Neural cell (in vitro differentiated cells): Measurements from ENCODE around the gene KCNK7. TPM values are rescaled to one million over a fixed set of nuclear protein-coding genes. Genes with fewer than 3 reads are reported as not detected.
A peak's percentile ranks its signal among the peaks of the same experiment; 100 is the strongest.

Source experiments
- H2AFZ ChIP-seq: fragments of 200-600, 300-800 bp; sonication (generic), shearing (Covaris generic); 2 replicates; pipeline ENCODE4 v1.6.0; 2014; ENCODE audit warnings: low read depth, mild to moderate bottlenecking, antibody characterized with exemption, low read length, moderate library complexity
- H3F3A ChIP-seq: fragments of 200-600 bp; shearing (Covaris generic); 2 replicates; pipeline ENCODE4 v1.6.1; 2016; ENCODE audit warnings: mild to moderate bottlenecking, moderate library complexity, mixed read lengths, antibody characterized with exemption, low read length; ENCODE audit not compliant: insufficient read depth, poor library complexity, severe bottlenecking
- H3K27ac ChIP-seq: fragments of 200-600, 300-800 bp; sonication (generic), shearing (Covaris generic); 2 replicates; pipeline ENCODE4 v1.5.1; 2014; ENCODE audit warnings: mild to moderate bottlenecking, low read length, moderate library complexity
- H3K27me3 ChIP-seq: fragments of 300-800, 200-600 bp; sonication (generic), shearing (Covaris generic); 2 replicates; pipeline ENCODE4 v1.6.0; 2014; ENCODE audit warnings: mild to moderate bottlenecking, low read depth, low read length, moderate library complexity; ENCODE audit not compliant: insufficient read depth
- H3K36me3 ChIP-seq: fragments of 300-800, 200-600 bp; sonication (generic), shearing (Covaris generic); 2 replicates; pipeline ENCODE4 v1.5.1; 2014; ENCODE audit warnings: mild to moderate bottlenecking, antibody characterized with exemption, low read length, moderate library complexity; ENCODE audit not compliant: insufficient read depth
- H3K4me2 ChIP-seq: fragments of 300-800, 200-600 bp; sonication (generic), shearing (Covaris generic); 2 replicates; pipeline ENCODE4 v1.6.0; 2014; ENCODE audit warnings: mild to moderate bottlenecking, low read length
- H3K4me3 ChIP-seq: fragments of 300-800, 200-600 bp; sonication (generic), shearing (Covaris generic); 2 replicates; pipeline ENCODE4 v1.5.1; 2014; ENCODE audit warnings: mild to moderate bottlenecking, low read length, moderate library complexity
- H3K79me2 ChIP-seq: fragments of 200-600 bp; shearing (Covaris generic); replicated peaks from 2 replicates; pipeline ENCODE4 v1.6.0; 2014; ENCODE audit warnings: mild to moderate bottlenecking, low read length, moderate library complexity; ENCODE audit not compliant: insufficient read depth
- H3K9ac ChIP-seq: fragments of 300-800, 200-600 bp; sonication (generic), shearing (Covaris generic); 2 replicates; pipeline ENCODE4 v1.6.1; 2016; ENCODE audit warnings: mild to moderate bottlenecking, low read length, mixed read lengths
- H3K9me2 ChIP-seq: fragments of 200-600 bp; shearing (Covaris generic); 2 replicates; pipeline ENCODE4 v1.6.1; 2016; ENCODE audit warnings: mild to moderate bottlenecking, low read length, mixed read lengths; ENCODE audit not compliant: insufficient read depth
- H3K9me3 ChIP-seq: fragments of 200-600, 300-800 bp; sonication (generic), shearing (Covaris generic); 2 replicates; pipeline ENCODE4 v1.6.1; 2016; ENCODE audit warnings: mild to moderate bottlenecking, mixed run types, low read length, moderate library complexity, mixed read lengths
- H4K20me1 ChIP-seq: fragments of 200-600 bp; shearing (Covaris generic); 2 replicates; pipeline ENCODE4 v1.6.1; 2016; ENCODE audit warnings: mild to moderate bottlenecking, mixed run types; ENCODE audit not compliant: insufficient read depth
- EP300 ChIP-seq: fragments of 450-650 bp; conservative IDR thresholded peaks from 2 replicates; pipeline ENCODE4 v1.6.1; 2014; ENCODE audit warnings: antibody characterized with exemption, mild to moderate bottlenecking, moderate library complexity; ENCODE audit not compliant: poor library complexity, severe bottlenecking
- EZH2 ChIP-seq: fragments of 200-600, 300-800 bp; shearing (Covaris generic), sonication (generic); IDR thresholded peaks from 2 replicates; pipeline ENCODE4 v1.6.1; 2014; ENCODE audit warnings: antibody characterized with exemption, low read length, borderline replicate concordance, mild to moderate bottlenecking; ENCODE audit not compliant: insufficient read depth, poor library complexity, severe bottlenecking
- MXI1 ChIP-seq: fragments of 450-650 bp; conservative IDR thresholded peaks from 2 replicates; pipeline ENCODE4 v1.6.1; 2014; ENCODE audit warnings: antibody characterized with exemption, mild to moderate bottlenecking; ENCODE audit not compliant: poor library complexity, severe bottlenecking
- POLR2AphosphoS5 ChIP-seq: IDR thresholded peaks from 2 replicates; pipeline ENCODE4 v1.6.1; 2012
- RAD21 ChIP-seq: fragments of 450-650 bp; conservative IDR thresholded peaks from 2 replicates; pipeline ENCODE4 v1.6.1; 2014; ENCODE audit warnings: antibody characterized with exemption, mild to moderate bottlenecking, moderate library complexity
- SMC3 ChIP-seq: fragments of 450-650 bp; conservative IDR thresholded peaks from 2 replicates; pipeline ENCODE4 v1.6.1; 2014; ENCODE audit warnings: antibody characterized with exemption, mild to moderate bottlenecking, moderate library complexity; ENCODE audit not compliant: poor library complexity
- TAF1 ChIP-seq: IDR thresholded peaks from 2 replicates; pipeline ENCODE4 v1.6.1; 2012; ENCODE audit warnings: low read depth
- polyA plus RNA-seq: library from polyadenylated mRNA; depleted of rRNA; stranded (reverse); fragments of >200 nt; gene quantifications from 2 replicates; pipeline ENCODE4 v1.2.3, GENCODE V29; 2014
- TF ChIP-seq, protein P1 (sequence below): IDR thresholded peaks from 2 replicates; pipeline ENCODE4 v1.6.1; 2012; ENCODE audit warnings: borderline replicate concordance
- TF ChIP-seq, protein P2 (sequence below): fragments of 450-650 bp; IDR thresholded peaks from 2 replicates; pipeline ENCODE4 v1.5.1; 2014; ENCODE audit warnings: antibody characterized with exemption, mild to moderate bottlenecking, moderate library complexity; ENCODE audit not compliant: poor library complexity, severe bottlenecking

Gene KCNK7
- polyA plus RNA-seq, 1 donor from 2014 or later: 1.1 TPM

DNA sequence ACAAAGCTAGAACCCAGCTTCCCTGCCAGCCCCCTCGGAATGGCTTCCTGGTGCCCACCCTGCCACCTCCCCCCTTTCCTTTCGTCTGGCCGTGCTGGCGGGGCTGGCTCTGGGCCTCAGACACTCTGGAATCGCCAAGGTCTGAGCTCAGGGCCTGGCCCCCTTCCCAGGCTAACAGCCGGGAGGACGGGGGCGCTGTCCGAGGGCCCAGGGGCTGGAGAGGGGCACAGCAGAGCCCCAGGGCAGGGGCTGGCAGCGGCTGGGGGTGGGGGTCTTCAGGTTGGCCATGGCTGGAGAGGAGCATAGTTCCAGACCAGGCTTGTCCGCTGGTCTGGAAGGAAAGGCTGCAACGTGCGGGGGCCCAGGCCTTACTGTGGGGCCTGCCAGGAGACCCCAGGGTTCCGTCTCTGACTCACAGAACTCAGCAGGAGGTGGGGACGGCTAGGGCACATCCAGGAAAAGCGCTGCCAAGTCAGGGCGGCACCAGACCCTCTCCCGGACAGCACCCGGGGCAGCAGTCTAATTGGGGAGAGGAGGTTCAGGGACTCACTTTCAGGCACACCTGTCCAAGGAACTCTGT is 36.6 kb downstream of the KCNK7 start:
- H3K9me3 ChIP-seq: no peaks in the 10 kb centered on the region
- no peaks in the 10 kb centered on the region for H3K27me3 ChIP-seq
- H3K9me2 ChIP-seq: no peaks in the 10 kb centered on the region
- no peak overlapping the region for H3K9ac ChIP-seq
- no peaks in the 10 kb centered on the region for H4K20me1 ChIP-seq
- H3K27ac ChIP-seq: no peak overlapping the region
- H2AFZ ChIP-seq: no peak overlapping the region
- no peaks in the 10 kb centered on the region for H3K79me2 ChIP-seq
- peak overlapping the region; percentile 59 for H3K4me3 ChIP-seq
- no peaks in the 10 kb centered on the region for H3F3A ChIP-seq
- no peaks in the 10 kb centered on the region for H3K36me3 ChIP-seq
- no peak overlapping the region for H3K4me2 ChIP-seq
- TF ChIP-seq POLR2AphosphoS5 (no peak), MXI1 (no peak)
- TF ChIP-seq, protein P1, sequence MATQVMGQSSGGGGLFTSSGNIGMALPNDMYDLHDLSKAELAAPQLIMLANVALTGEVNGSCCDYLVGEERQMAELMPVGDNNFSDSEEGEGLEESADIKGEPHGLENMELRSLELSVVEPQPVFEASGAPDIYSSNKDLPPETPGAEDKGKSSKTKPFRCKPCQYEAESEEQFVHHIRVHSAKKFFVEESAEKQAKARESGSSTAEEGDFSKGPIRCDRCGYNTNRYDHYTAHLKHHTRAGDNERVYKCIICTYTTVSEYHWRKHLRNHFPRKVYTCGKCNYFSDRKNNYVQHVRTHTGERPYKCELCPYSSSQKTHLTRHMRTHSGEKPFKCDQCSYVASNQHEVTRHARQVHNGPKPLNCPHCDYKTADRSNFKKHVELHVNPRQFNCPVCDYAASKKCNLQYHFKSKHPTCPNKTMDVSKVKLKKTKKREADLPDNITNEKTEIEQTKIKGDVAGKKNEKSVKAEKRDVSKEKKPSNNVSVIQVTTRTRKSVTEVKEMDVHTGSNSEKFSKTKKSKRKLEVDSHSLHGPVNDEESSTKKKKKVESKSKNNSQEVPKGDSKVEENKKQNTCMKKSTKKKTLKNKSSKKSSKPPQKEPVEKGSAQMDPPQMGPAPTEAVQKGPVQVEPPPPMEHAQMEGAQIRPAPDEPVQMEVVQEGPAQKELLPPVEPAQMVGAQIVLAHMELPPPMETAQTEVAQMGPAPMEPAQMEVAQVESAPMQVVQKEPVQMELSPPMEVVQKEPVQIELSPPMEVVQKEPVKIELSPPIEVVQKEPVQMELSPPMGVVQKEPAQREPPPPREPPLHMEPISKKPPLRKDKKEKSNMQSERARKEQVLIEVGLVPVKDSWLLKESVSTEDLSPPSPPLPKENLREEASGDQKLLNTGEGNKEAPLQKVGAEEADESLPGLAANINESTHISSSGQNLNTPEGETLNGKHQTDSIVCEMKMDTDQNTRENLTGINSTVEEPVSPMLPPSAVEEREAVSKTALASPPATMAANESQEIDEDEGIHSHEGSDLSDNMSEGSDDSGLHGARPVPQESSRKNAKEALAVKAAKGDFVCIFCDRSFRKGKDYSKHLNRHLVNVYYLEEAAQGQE: no peak
- TF ChIP-seq, protein P2, sequence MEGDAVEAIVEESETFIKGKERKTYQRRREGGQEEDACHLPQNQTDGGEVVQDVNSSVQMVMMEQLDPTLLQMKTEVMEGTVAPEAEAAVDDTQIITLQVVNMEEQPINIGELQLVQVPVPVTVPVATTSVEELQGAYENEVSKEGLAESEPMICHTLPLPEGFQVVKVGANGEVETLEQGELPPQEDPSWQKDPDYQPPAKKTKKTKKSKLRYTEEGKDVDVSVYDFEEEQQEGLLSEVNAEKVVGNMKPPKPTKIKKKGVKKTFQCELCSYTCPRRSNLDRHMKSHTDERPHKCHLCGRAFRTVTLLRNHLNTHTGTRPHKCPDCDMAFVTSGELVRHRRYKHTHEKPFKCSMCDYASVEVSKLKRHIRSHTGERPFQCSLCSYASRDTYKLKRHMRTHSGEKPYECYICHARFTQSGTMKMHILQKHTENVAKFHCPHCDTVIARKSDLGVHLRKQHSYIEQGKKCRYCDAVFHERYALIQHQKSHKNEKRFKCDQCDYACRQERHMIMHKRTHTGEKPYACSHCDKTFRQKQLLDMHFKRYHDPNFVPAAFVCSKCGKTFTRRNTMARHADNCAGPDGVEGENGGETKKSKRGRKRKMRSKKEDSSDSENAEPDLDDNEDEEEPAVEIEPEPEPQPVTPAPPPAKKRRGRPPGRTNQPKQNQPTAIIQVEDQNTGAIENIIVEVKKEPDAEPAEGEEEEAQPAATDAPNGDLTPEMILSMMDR: no peak

DNA sequence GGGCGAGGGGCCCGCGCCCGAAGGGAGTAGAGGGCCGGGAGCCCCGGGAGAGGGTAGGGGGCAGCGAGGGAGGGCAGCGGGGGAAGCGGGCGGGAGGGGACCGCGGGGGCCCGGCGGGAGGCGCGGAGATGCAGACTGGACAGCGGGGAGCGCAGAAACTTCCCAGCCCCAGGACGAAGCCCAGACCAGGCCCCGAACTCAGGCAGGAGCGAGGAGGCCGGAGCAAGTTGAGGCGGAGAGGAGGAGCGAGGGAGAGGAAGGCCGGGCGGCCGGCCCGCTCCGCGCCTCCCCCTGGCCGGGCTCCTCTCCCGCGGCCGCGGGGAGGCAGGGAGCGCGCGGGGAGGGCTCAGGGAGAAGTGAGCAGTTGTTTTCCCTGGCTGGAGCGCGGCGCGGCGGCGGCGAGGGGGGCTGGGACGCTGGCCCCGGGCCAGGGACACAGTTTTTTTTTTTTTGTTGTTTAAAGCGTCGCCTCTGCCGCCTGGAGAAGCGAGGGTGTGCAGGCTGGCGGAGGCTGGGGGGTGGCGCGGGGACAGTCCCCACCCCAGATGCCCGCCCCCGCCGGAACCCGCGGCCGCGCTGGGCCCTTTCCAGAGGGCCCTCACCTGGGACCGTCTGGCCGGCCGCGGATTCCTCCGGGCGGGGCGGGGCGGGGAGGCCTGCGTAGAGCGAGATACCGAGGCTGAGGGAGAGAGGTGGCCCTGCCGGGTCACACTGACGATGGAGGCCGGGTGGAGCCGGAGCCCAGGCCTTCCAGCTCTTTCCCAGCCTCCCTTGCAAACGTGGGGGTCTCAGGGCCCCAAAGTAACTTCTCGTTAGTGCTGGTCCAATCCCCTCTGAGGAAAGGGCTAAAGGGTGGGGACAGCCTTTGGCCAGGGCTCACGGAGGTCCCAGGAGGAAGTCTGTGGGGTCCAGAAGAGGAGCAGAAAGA is 37.3 kb downstream of the KCNK7 start, which contains the start of gene LTBP3:
Gene LTBP3, minus strand, starts transcription at position 358 of the 928 bp plus-strand sequence. CDS start 400 bp downstream, outside the sequence.
- Histone ChIP-seq H4K20me1 (no peaks in the 10 kb centered on the region), H3K79me2 (no peaks in the 10 kb centered on the region), H3K36me3 (no peaks in the 10 kb centered on the region), H3K4me2 (no peak within 1 kb of the TSS), H3K4me3 (peak within 1 kb of the TSS; percentile 59), H3K9me3 (no peaks in the 10 kb centered on the region), H2AFZ (no peak within 1 kb of the TSS), H3K27ac (no peak within 1 kb of the TSS), H3K9ac (peak within 1 kb of the TSS; percentile 46), H3K9me2 (no peaks in the 10 kb centered on the region), H3K27me3 (no peaks in the 10 kb centered on the region), H3F3A (no peaks in the 10 kb centered on the region)
- TF ChIP-seq EP300 (no peak), SMC3 (no peak), RAD21 (no peak), EZH2 (no peak), MXI1 (no peak), POLR2AphosphoS5 (no peak), TAF1 (no peak)
- TF ChIP-seq, protein P2: no peak
- TF ChIP-seq, protein P1: no peak
